ENCODE results near the gene LINC01488. TPM values are rescaled to one million over a fixed set of nuclear protein-coding genes. Genes with fewer than 3 reads are reported as not detected.

Gene LINC01488
- polyA plus RNA-seq, 1 of the 3 experiments (the other 2 are of a cell fraction) = not detected

DNA sequence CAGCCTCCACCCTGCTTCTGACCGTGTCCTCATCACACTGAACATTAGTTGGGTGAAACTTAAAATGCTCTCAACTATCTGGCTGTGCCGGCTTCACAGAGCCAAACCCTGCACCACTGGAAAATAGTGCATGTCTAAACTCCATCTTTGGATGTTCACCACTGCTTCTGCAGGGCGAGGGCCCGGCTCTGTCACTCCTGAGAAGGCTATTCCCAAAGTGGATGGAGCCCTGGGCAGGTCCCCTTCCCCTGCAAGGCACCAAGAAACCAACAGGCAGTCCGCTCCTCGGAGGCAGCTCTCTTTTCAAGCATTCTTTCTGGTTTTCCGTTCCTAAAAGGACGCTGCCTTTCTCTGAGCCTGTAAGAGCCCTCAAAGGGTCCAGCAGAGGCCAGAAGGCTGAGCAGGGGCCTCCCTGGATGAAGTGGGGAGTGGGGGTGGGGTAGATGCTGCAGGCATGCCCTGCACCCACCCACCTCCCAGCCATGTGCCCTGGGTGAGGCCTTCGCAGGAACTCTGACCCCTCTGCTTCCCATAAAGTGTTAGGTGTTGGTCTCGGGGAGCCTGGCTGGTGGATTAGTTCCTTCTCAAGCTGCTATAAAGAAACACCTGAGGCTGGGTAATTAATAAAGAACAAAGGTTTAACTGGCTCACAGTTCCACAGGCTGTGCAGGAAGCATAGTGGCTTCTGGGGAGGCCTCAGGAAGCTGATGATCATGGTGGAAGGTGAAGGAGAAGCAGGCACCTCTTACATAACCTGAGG lies 23.3 kb downstream of the LINC01488 start:
- no peaks in the 10 kb centered on the region for H3K9me3 ChIP-seq
- H3K36me3 ChIP-seq (replicated peaks in 1 of 2; ENCODE audit: control insufficient read depth in 1 of 2, insufficient read depth in 2 of 2, low read length in 1 of 2) = no peaks in the 10 kb centered on the region
- no peak overlapping the region for H3K9ac ChIP-seq
- no peak overlapping the region for H3K4me3 ChIP-seq (ENCODE audit: low read depth in 2 of 2, low read length in 1 of 2)
- no peak overlapping the region for H3K4me2 ChIP-seq
- no peaks in the 10 kb centered on the region for H4K20me1 ChIP-seq (ENCODE audit: insufficient read depth)
- no peaks in the 10 kb centered on the region for H3K27me3 ChIP-seq (ENCODE audit: insufficient read depth)
- TF ChIP-seq, protein P1, sequence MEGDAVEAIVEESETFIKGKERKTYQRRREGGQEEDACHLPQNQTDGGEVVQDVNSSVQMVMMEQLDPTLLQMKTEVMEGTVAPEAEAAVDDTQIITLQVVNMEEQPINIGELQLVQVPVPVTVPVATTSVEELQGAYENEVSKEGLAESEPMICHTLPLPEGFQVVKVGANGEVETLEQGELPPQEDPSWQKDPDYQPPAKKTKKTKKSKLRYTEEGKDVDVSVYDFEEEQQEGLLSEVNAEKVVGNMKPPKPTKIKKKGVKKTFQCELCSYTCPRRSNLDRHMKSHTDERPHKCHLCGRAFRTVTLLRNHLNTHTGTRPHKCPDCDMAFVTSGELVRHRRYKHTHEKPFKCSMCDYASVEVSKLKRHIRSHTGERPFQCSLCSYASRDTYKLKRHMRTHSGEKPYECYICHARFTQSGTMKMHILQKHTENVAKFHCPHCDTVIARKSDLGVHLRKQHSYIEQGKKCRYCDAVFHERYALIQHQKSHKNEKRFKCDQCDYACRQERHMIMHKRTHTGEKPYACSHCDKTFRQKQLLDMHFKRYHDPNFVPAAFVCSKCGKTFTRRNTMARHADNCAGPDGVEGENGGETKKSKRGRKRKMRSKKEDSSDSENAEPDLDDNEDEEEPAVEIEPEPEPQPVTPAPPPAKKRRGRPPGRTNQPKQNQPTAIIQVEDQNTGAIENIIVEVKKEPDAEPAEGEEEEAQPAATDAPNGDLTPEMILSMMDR (IDR thresholded peaks at IDR 0.05) = no peak
- TF ChIP-seq CHD2 (IDR thresholded peaks at IDR 0.05; ENCODE audit: low read length, partially characterized antibody) (no peak), MEF2A (IDR thresholded peaks at IDR 0.05; ENCODE audit: borderline replicate concordance, low read depth) (no peak), RCOR1 (IDR thresholded peaks at IDR 0.05; ENCODE audit: low read length) (no peak), FOXM1 (IDR thresholded peaks at IDR 0.05; ENCODE audit: low read depth) (no peak), JUND (IDR thresholded peaks at IDR 0.05) (no peak), FOXJ3 (CRISPR knock-in tag; IDR thresholded peaks at IDR 0.05) (no peak), GATA2 (CRISPR knock-in tag; IDR thresholded peaks at IDR 0.05) (no peak), PBX3 (IDR thresholded peaks at IDR 0.05) (no peak), NFIC (IDR thresholded peaks at IDR 0.05; ENCODE audit: borderline replicate concordance) (no peak), TCF12 (IDR thresholded peaks at IDR 0.05) (no peak), ZBTB33 (IDR thresholded peaks at IDR 0.05; ENCODE audit: borderline replicate concordance, low read depth) (no peak)
- H3K4me1 ChIP-seq (ENCODE audit: control insufficient read depth in 1 of 2, insufficient read depth in 2 of 2, low read depth in 1 of 2, low read length in 1 of 2) = no peaks in the 10 kb centered on the region; a peak in 1 of 4 replicates
- WGBS (ENCODE audit: low lambda C conversion rate) = 86% methylated on average over 8 of the region's 10 CpGs
- no peaks in the 10 kb centered on the region for H3F3A ChIP-seq (replicated peaks; ENCODE audit: insufficient read depth)
- ChIA-PET CTCF (no interaction called here), POLR2A (no interaction called here)
- DNase-seq = no peak
- no peaks in the 10 kb centered on the region for H3K9me2 ChIP-seq
- H3K79me2 ChIP-seq (ENCODE audit: insufficient read depth) = no peaks in the 10 kb centered on the region
- H2AFZ ChIP-seq (ENCODE audit: low read depth) = no peak overlapping the region
- H3K27ac ChIP-seq (ENCODE audit: low read depth in 2 of 2, low read length in 1 of 2) = no peak overlapping the region

GRCh38 chr11:69508974-69509373 lies 27.5 kb downstream of the LINC01488 start:
- DNase-seq = no peak

More at GRCh38 chr11:69508974-69509373, 27.5 kb downstream of the LINC01488 start:
- Histone ChIP-seq H3K9me3 (no peaks in the 10 kb centered on the region), H3K9ac (no peak overlapping the region), H3K27ac (ENCODE audit: low read depth in 2 of 2, low read length in 1 of 2) (no peak overlapping the region), H3K9me2 (no peaks in the 10 kb centered on the region), H2AFZ (ENCODE audit: low read depth) (no peak overlapping the region), H3K4me3 (ENCODE audit: low read depth in 2 of 2, low read length in 1 of 2) (no peak overlapping the region), H3K4me1 (ENCODE audit: control insufficient read depth in 1 of 2, insufficient read depth in 2 of 2, low read depth in 1 of 2, low read length in 1 of 2) (peaks cover 0 to 10% of the 10 kb centered on the region in 2 experiments; a peak in 2 of 4 replicates), H3F3A (replicated peaks; ENCODE audit: insufficient read depth) (no peaks in the 10 kb centered on the region), H3K4me2 (no peak overlapping the region), H3K36me3 (replicated peaks in 1 of 2; ENCODE audit: control insufficient read depth in 1 of 2, insufficient read depth in 2 of 2, low read length in 1 of 2) (no peaks in the 10 kb centered on the region), H3K79me2 (ENCODE audit: insufficient read depth) (no peaks in the 10 kb centered on the region), H3K27me3 (ENCODE audit: insufficient read depth) (no peaks in the 10 kb centered on the region), H4K20me1 (ENCODE audit: insufficient read depth) (no peaks in the 10 kb centered on the region)
- no peak for TF ChIP-seq NRF1 (IDR thresholded peaks at IDR 0.05; ENCODE audit: low read depth, low read length)
- TF ChIP-seq, protein P2, sequence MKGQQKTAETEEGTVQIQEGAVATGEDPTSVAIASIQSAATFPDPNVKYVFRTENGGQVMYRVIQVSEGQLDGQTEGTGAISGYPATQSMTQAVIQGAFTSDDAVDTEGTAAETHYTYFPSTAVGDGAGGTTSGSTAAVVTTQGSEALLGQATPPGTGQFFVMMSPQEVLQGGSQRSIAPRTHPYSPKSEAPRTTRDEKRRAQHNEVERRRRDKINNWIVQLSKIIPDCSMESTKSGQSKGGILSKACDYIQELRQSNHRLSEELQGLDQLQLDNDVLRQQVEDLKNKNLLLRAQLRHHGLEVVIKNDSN (IDR thresholded peaks at IDR 0.05; ENCODE audit: borderline replicate concordance, low read depth) = no peak
- TF ChIP-seq EP300 (IDR thresholded peaks at IDR 0.05; ENCODE audit: borderline replicate concordance in 1 of 2, low read depth in 1 of 2, low read length in 1 of 2) = no peak
- no peak for TF ChIP-seq MXI1 (IDR thresholded peaks at IDR 0.05; ENCODE audit: low read depth, low read length)
- TF ChIP-seq, protein P3, sequence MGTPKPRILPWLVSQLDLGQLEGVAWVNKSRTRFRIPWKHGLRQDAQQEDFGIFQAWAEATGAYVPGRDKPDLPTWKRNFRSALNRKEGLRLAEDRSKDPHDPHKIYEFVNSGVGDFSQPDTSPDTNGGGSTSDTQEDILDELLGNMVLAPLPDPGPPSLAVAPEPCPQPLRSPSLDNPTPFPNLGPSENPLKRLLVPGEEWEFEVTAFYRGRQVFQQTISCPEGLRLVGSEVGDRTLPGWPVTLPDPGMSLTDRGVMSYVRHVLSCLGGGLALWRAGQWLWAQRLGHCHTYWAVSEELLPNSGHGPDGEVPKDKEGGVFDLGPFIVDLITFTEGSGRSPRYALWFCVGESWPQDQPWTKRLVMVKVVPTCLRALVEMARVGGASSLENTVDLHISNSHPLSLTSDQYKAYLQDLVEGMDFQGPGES (IDR thresholded peaks at IDR 0.05; ENCODE audit: low read depth, low read length) = no peak
- no peak for TF ChIP-seq FOXJ3 (CRISPR knock-in tag; IDR thresholded peaks at IDR 0.05)
- TF ChIP-seq YY1 (IDR thresholded peaks at IDR 0.05; ENCODE audit: low read depth) = no peak
- TF ChIP-seq POLR2AphosphoS5 (IDR thresholded peaks at IDR 0.05; ENCODE audit: low read depth, low read length) = no peak
- no peak for TF ChIP-seq RFX5 (IDR thresholded peaks at IDR 0.05; ENCODE audit: low read length)
- TF ChIP-seq JUND (IDR thresholded peaks at IDR 0.05) = no peak
- CTCF ChIA-PET = no interaction called here
- WGBS (ENCODE audit: low lambda C conversion rate) = 75% methylated on average over 5 of the region's 5 CpGs
- POLR2A ChIA-PET = no interaction called here
